Measurements from ENCODE around the gene STT3B. TPM values are rescaled to one million over a fixed set of nuclear protein-coding genes. Genes with fewer than 3 reads are reported as not detected.

Gene STT3B
- polyA plus RNA-seq, 1 donor (not counting 4 experiments of a cell fraction or from before 2014, with no cell fraction given) = 129 TPM

GRCh38 chr3:31606453-31606852 lies 73.7 kb downstream of the STT3B start:
- H2AFZ ChIP-seq (ENCODE audit: control insufficient read depth, low read length) = no peak overlapping the region
- H3K9me3 ChIP-seq (ENCODE audit: control insufficient read depth, low read depth, low read length) = no peaks in the 10 kb centered on the region
- H3K9me1 ChIP-seq (ENCODE audit: control insufficient read depth, extremely low read depth, insufficient read depth, low read length) = no peaks in the 10 kb centered on the region
- no peak overlapping the region for H3K27ac ChIP-seq (ENCODE audit: control insufficient read depth, insufficient read depth, low read length)
- no peaks in the 10 kb centered on the region for H3K4me1 ChIP-seq (ENCODE audit: control insufficient read depth, extremely low read depth, insufficient read depth, low read length)
- TF ChIP-seq CTCF (optimal IDR thresholded peaks at IDR 0.05 in 1 of 3, IDR thresholded peaks at IDR 0.05 in 1 of 3, conservative IDR thresholded peaks at IDR 0.05 in 1 of 3; ENCODE audit: extremely low read depth in 1 of 3, insufficient read depth in 2 of 3, low read length in 3 of 3) (no peak), EZH2 (IDR thresholded peaks at IDR 0.05; ENCODE audit: low read length) (no peak)
- no peak overlapping the region for H3K4me2 ChIP-seq (ENCODE audit: control insufficient read depth, extremely low read depth, insufficient read depth, low read depth, low read length)
- no peak for DNase-seq (ENCODE audit: low read depth, low spot score)
- no peak overlapping the region for H3K4me3 ChIP-seq (ENCODE audit: control insufficient read depth in 2 of 3, extremely low read depth in 1 of 3, insufficient read depth in 2 of 3, low read depth in 1 of 3, low read length in 3 of 3)
- no peaks in the 10 kb centered on the region for H4K20me1 ChIP-seq (ENCODE audit: control insufficient read depth, extremely low read depth, insufficient read depth, low read length)
- H3K79me2 ChIP-seq (ENCODE audit: control insufficient read depth, insufficient read depth, low read length) = peaks cover 33% of the 10 kb centered on the region
- dilution Hi-C loops (cut with MboI; ENCODE audit: extremely low pct_ligation_motif_present, low sequenced_read_pairs) = no loop called here
- no peak for FAIRE-seq
- H3K27me3 ChIP-seq (ENCODE audit: control insufficient read depth, extremely low read depth, insufficient read depth, low read length) = no peaks in the 10 kb centered on the region
- no peak overlapping the region for H3K9ac ChIP-seq (ENCODE audit: control insufficient read depth, extremely low read depth, insufficient read depth, low read length)
- no peaks in the 10 kb centered on the region for H3K36me3 ChIP-seq (ENCODE audit: control insufficient read depth in 2 of 2, extremely low read depth in 1 of 2, insufficient read depth in 2 of 2, low read length in 2 of 2)

GRCh38 chr3:31610700-31611275 lies 78.1 kb downstream of the STT3B start:
- DNase-seq (ENCODE audit: low read depth, low spot score) (no peak), FAIRE-seq (peak; percentile 29)
- H2AFZ ChIP-seq (ENCODE audit: control insufficient read depth, low read length) = no peak overlapping the region
- no peaks in the 10 kb centered on the region for H4K20me1 ChIP-seq (ENCODE audit: control insufficient read depth, extremely low read depth, insufficient read depth, low read length)
- H3K4me1 ChIP-seq (ENCODE audit: control insufficient read depth, extremely low read depth, insufficient read depth, low read length) = no peaks in the 10 kb centered on the region
- no peaks in the 10 kb centered on the region for H3K9me3 ChIP-seq (ENCODE audit: control insufficient read depth, low read depth, low read length)
- no peak overlapping the region for H3K4me2 ChIP-seq (ENCODE audit: control insufficient read depth, extremely low read depth, insufficient read depth, low read depth, low read length)
- H3K27me3 ChIP-seq (ENCODE audit: control insufficient read depth, extremely low read depth, insufficient read depth, low read length) = no peaks in the 10 kb centered on the region
- H3K4me3 ChIP-seq (ENCODE audit: control insufficient read depth in 2 of 3, extremely low read depth in 1 of 3, insufficient read depth in 2 of 3, low read depth in 1 of 3, low read length in 3 of 3) = no peak overlapping the region
- H3K36me3 ChIP-seq (ENCODE audit: control insufficient read depth in 2 of 2, extremely low read depth in 1 of 2, insufficient read depth in 2 of 2, low read length in 2 of 2) = no peaks in the 10 kb centered on the region
- H3K9ac ChIP-seq (ENCODE audit: control insufficient read depth, extremely low read depth, insufficient read depth, low read length) = no peak overlapping the region
- TF ChIP-seq EZH2 (IDR thresholded peaks at IDR 0.05; ENCODE audit: low read length) = no peak
- TF ChIP-seq CTCF (optimal IDR thresholded peaks at IDR 0.05 in 1 of 3, IDR thresholded peaks at IDR 0.05 in 1 of 3, conservative IDR thresholded peaks at IDR 0.05 in 1 of 3; ENCODE audit: extremely low read depth in 1 of 3, insufficient read depth in 2 of 3, low read length in 3 of 3) = peak in 2 of 3 experiments; percentile 18 to 51
- no peaks in the 10 kb centered on the region for H3K9me1 ChIP-seq (ENCODE audit: control insufficient read depth, extremely low read depth, insufficient read depth, low read length)
- dilution Hi-C loops (cut with MboI; ENCODE audit: extremely low pct_ligation_motif_present, low sequenced_read_pairs) = no loop called here
- no peak overlapping the region for H3K27ac ChIP-seq (ENCODE audit: control insufficient read depth, insufficient read depth, low read length)
- H3K79me2 ChIP-seq (ENCODE audit: control insufficient read depth, insufficient read depth, low read length) = peaks cover 43% of the 10 kb centered on the region

Measured in keratinocyte (primary cell).